Hindlimb muscle (tissue), 1 donor: ENCODE results near the gene ZIC2. TPM values are rescaled to one million over a fixed set of nuclear protein-coding genes. Genes with fewer than 3 reads are reported as not detected.
"Not testable (repeated sequence)": the region's sequence is repeated elsewhere in the genome, so short reads cannot be mapped to it uniquely, and the experiment has no call there.

ENCODE experiments used
- DNase-seq: peaks from one replicate; pipeline ENCODE4 v3.0.0-alpha.2; 2013
- polyA plus RNA-seq: library from polyadenylated mRNA; unstranded; fragments of 120-200 nt; gene quantifications from one replicate; pipeline ENCODE4 v1.2.1, GENCODE V29; 2013; ENCODE audit not compliant: insufficient read length

Gene ZIC2
- polyA plus RNA-seq, 1 donor = not detected

DNA sequence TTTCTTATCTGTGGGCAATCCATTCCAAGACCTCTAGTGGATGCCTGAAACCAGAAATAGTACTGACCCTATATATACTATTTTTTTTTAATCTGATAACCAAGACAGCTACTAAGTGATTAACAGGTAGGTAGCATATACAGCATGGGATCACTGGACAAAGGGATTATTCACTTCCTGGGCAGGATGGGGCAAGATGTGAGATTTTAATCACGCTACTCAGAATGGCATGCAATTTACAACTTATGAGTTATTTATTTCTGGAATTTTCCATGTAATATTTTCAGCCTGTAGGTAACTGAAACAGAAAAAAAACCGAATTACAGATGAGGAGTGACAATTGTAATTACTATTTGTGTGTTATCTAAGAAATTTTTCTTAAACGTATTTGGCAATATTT is 41.2 kb downstream of the ZIC2 start:
- DNase-seq = no peak

DNA sequence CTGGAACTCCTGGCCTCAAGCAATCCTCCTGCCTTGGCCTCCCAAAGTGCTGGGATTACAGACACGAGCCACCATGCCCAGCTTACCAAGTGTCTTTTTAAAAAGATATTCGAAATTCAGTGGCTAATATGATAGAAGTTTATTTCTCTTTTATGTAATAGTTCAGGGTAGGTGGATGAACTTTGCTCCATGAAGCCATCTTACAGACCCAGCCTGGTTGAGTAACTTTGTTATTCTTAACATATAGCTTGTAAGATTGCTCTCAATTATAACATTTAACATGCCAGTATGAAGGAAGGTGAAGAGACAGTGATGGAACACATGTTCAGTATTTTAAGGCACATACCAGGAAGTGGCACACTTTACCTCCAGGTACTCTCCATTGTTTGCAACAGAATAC is 42.4 kb downstream of the ZIC2 start:
- no peak for DNase-seq

DNA sequence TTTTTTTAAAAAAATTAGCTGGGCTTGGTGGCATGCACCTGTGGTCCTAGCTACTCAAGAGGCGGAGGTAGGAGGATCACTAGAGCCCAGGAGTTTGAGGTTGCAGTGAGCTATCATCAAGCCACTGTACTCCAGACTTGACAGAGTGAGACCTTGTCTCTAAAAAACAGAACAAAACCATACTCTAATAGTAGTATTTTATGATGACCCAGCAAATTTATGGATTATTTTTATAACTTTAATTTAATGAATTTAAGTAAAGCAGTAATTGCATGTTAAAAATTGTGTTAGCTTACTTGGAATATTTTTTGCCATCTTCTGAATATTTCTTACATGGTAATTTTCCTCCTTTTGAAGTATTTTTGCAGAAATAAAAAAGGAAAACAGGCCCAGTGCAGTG is 48.3 kb downstream of the ZIC2 start:
- DNase-seq = no peak

DNA sequence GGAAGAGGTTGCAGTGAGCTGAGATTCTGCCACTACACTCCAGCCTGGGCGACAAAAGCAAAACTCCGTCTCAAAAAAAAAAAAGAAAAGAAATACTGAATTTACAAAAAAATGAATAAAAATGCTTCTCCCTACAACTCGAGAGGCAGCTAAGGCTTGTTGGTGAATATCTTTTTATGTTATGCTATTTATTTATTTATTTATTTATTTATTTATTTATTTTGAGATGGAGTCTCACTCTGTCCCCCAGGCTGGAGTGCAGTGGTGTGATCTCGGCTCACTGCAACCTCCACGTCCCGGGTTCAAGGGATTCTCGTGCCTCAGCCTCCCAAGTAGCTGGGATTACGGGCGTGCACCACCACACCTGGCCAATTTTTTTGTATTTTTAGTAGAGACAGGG is 51.1 kb downstream of the ZIC2 start:
- not testable (repeated sequence) for DNase-seq

DNA sequence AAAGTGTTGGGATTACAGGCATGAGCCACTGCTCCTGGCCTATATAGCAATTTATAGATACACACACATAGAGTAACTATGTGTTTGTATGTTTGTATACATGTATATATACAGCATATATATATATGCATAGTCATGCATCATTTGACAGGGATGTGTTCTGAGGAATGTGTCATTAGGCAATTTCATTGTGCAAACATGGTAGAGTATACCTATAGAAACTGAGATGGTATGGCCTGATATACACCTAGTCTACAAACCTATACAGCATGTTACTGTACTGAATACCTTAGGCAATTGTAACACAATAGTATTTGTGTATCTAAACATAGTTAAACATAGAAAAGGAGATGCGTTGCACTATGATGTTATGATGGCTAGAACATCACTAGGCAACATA is 54.4 kb downstream of the ZIC2 start:
- no peak for DNase-seq

Other genes with a start within 250 kb of the ZIC2 start
- gene ZIC5, start 10.0 kb upstream of the ZIC2 start, polyA plus RNA-seq = not detected
- 27.5 TPM for gene PCCA, start 107.3 kb downstream of the ZIC2 start, polyA plus RNA-seq